ENCODE data around the gene NRN1L. TPM values are rescaled to one million over a fixed set of nuclear protein-coding genes. Genes with fewer than 3 reads are reported as not detected.

NRN1L gene
- total and polyA plus RNA-seq, 2 of the 4 experiments (the other 2 are of a cell fraction), result 0.27 TPM; not detected in 1

GRCh38 chr16:67907397-67908180, 22.9 kb downstream of the NRN1L start:
- no peak overlapping the region for H2AK5ac ChIP-seq (ENCODE audit: low read depth, low read length)
- H3K18ac ChIP-seq (ENCODE audit: low read depth, low read length), result no peak overlapping the region
- ChIA-PET POLR2A (ENCODE audit: unreplicated experiment) (no interaction called here), CTCF (no interaction called here)
- H2AK9ac ChIP-seq (replicated peaks; ENCODE audit: low read depth, low read length, poor library complexity), result no peak overlapping the region
- H4K8ac ChIP-seq (ENCODE audit: low read depth in 2 of 2, low read length in 2 of 2), result no peak overlapping the region
- H3K27ac ChIP-seq (ENCODE audit: insufficient read depth, low read length), result no peak overlapping the region
- in situ Hi-C loops (cut with MboI; ENCODE audit: low sequenced_read_pairs), result no loop called here
- no peaks in the 10 kb centered on the region for H3K27me3 ChIP-seq (ENCODE audit: control insufficient read depth, insufficient read depth, low read length)
- H3K4me1 ChIP-seq (ENCODE audit: control insufficient read depth, insufficient read depth, low read length), result peaks cover 2% of the 10 kb centered on the region; the same call in 1 of the 2 replicates
- H3K36me3 ChIP-seq (ENCODE audit: control insufficient read depth, insufficient read depth, low read length), result peaks cover 35% of the 10 kb centered on the region
- no peak overlapping the region for H2BK20ac ChIP-seq (ENCODE audit: low read depth, low read length)
- no peak overlapping the region for H3K4me3 ChIP-seq (ENCODE audit: insufficient read depth, low read depth, low read length)
- no TSS peak for BruUV-seq (replicated peaks)
- no peak overlapping the region for H3K9ac ChIP-seq (ENCODE audit: low read depth, low read length)
- TF ChIP-seq CHD1 (IDR thresholded peaks at IDR 0.05; ENCODE audit: low read depth, low read length), result no peak
- TF ChIP-seq, protein P1, sequence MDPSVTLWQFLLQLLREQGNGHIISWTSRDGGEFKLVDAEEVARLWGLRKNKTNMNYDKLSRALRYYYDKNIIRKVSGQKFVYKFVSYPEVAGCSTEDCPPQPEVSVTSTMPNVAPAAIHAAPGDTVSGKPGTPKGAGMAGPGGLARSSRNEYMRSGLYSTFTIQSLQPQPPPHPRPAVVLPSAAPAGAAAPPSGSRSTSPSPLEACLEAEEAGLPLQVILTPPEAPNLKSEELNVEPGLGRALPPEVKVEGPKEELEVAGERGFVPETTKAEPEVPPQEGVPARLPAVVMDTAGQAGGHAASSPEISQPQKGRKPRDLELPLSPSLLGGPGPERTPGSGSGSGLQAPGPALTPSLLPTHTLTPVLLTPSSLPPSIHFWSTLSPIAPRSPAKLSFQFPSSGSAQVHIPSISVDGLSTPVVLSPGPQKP (IDR thresholded peaks at IDR 0.05; ENCODE audit: borderline replicate concordance, low read depth, low read length), result no peak
- TF ChIP-seq FOS (IDR thresholded peaks at IDR 0.05; ENCODE audit: low read depth, low read length), result no peak
- TF ChIP-seq USF2 (IDR thresholded peaks at IDR 0.05; ENCODE audit: low read depth, low read length), result no peak
- TF ChIP-seq RCOR1 (IDR thresholded peaks at IDR 0.05; ENCODE audit: insufficient replicate concordance, low read length), result no peak
- TF ChIP-seq MXI1 (IDR thresholded peaks at IDR 0.05; ENCODE audit: borderline replicate concordance, low read depth, low read length), result no peak
- no peak for TF ChIP-seq CEBPB (IDR thresholded peaks at IDR 0.05; ENCODE audit: low read depth, low read length)
- no peak overlapping the region for H3K23ac ChIP-seq (ENCODE audit: low read depth, low read length)
- H3K9me1 ChIP-seq (ENCODE audit: insufficient read depth, low read length), result peaks cover 15% of the 10 kb centered on the region; the same call in 1 of the 2 replicates
- no peak overlapping the region for H3K56ac ChIP-seq (ENCODE audit: extremely low read depth, insufficient read depth, low read length)
- no peak overlapping the region for H2AFZ ChIP-seq (replicated peaks; ENCODE audit: low read length, poor library complexity)
- intact Hi-C loops (cut with micrococcal nuclease), result no loop called here
- H4K91ac ChIP-seq (ENCODE audit: insufficient read depth, low read depth, low read length), result no peak overlapping the region
- H3K4me2 ChIP-seq (ENCODE audit: low read depth, low read length), result no peak overlapping the region
- no peak overlapping the region for H4K5ac ChIP-seq (ENCODE audit: low read depth, low read length)
- H3K79me1 ChIP-seq (ENCODE audit: low read depth in 1 of 2, low read length in 2 of 2), result peaks cover 9 to 59% of the 10 kb centered on the region in 2 experiments; a peak in 3 of 4 replicates
- DNase-seq (no peak), ATAC-seq (ENCODE audit: low read depth) (no peak)
- no peaks in the 10 kb centered on the region for H3K9me3 ChIP-seq (ENCODE audit: control insufficient read depth, insufficient read depth, low read length)
- H4K20me1 ChIP-seq (ENCODE audit: insufficient read depth, low read length), result peaks cover 25% of the 10 kb centered on the region; the same call in 1 of the 2 replicates
- WGBS, 2 experiments (ENCODE audit: extremely low coverage in 2 of 2, insufficient read length in 1 of 2), result 91% methylated on average over 4 of the region's 11 CpGs; no CpG with 5 or more reads in 1 of the 2 experiments
- no peak overlapping the region for H2BK120ac ChIP-seq (ENCODE audit: low read depth, low read length)
- H2BK5ac ChIP-seq (ENCODE audit: low read depth, low read length, poor library complexity, severe bottlenecking), result no peak overlapping the region
- dilution Hi-C loops (cut with HindIII; ENCODE audit: low sequenced_read_pairs, unreplicated experiment), result no loop called here
- H2BK15ac ChIP-seq (ENCODE audit: low read depth, low read length), result no peak overlapping the region
- H3K4ac ChIP-seq (ENCODE audit: low read depth, low read length), result no peak overlapping the region
- H3K14ac ChIP-seq (replicated peaks; ENCODE audit: low read depth, low read length), result no peak overlapping the region
